H1 (cell line): ENCODE measurements around the gene CYLD. TPM values are rescaled to one million over a fixed set of nuclear protein-coding genes. Genes with fewer than 3 reads are reported as not detected.

Experiments
- microRNA-seq, 2 experiments: library from miRNA; unstranded; fragments of <30 nt; microRNA quantifications; one replicate each; pipeline versions ENCODE4 to v1.2.0, GENCODE V29; 2016 to 2020; ENCODE audit warnings: borderline microRNAs expressed in 2 of 2, borderline number of aligned reads in 2 of 2, borderline replicate concordance in 1 of 2
- polyA plus RNA-seq, 7 experiments: library from polyadenylated mRNA; depleted of rRNA in 3 of 7; stranded (reverse) in 5 of 7; unstranded in 2 of 7; fragments of >200 nt in 5 of 7; fragments of 200-250 nt in 2 of 7; gene quantifications; 1 replicate in 5 of 7; 2 replicates in 1 of 7; 4 replicates in 1 of 7; pipeline versions ENCODE4 v1.2.1 to v1.2.3, GENCODE V29; 2011 to 2013; ENCODE audit warnings: missing spikeins in 2 of 7, mixed read lengths in 2 of 7
- small RNA-seq: library from polyadenylated mRNA; stranded (forward); fragments of <200 nt; extraction: miRNeasy Mini kit (QIAGEN cat#:217004); gene quantifications from one replicate; pipeline ENCODE3, GENCODE V24; 2013; ENCODE audit not compliant: insufficient read depth
- total RNA-seq: library from RNA; stranded (reverse); fragmentation: NEBNext Ultra II Directional; extraction: Animal tissue kit (Norgen Biotek cat#: 25700); gene quantifications from 2 replicates; pipeline ENCODE4 v1.2.1, GENCODE V29; 2021

The CYLD gene
- total and polyA plus RNA-seq, 2 of the 8 experiments (the other 6 are each of a cell fraction or from before 2014, with no cell fraction given): 3.7 to 18.8 TPM

Small RNA genes lying within 50 kb of the gene (microRNA-seq; reads per million reads assigned to microRNA genes)
- 0.46 to 1.2 reads per million in 2 experiments for gene MIR3181

Small RNA genes lying within 50 kb of the gene (small RNA-seq; reads per million reads assigned to genes)
- 0.69 reads per million for gene MIR3181

Other genes with a start within 250 kb of the CYLD start
- gene NKD1, start 193.7 kb upstream of the CYLD start, total RNA-seq: 3.1 and 4.5 TPM in 2 replicates
- 0.64 and 0.70 TPM in 2 replicates for gene NKD1, start 193.7 kb upstream of the CYLD start, polyA plus RNA-seq (2011; rRNA removed)
- gene SNX20, start 60.8 kb upstream of the CYLD start, total RNA-seq: not detected in 2 replicates
- gene SNX20, start 60.8 kb upstream of the CYLD start, polyA plus RNA-seq (2011; rRNA removed): not detected in 2 replicates
- 0.37 and 1.1 TPM in 2 replicates for gene NOD2, start 48.5 kb upstream of the CYLD start, total RNA-seq
- 0.42 and 0.61 TPM in 2 replicates for gene NOD2, start 48.5 kb upstream of the CYLD start, polyA plus RNA-seq (2011; rRNA removed)